Omental fat pad (tissue), 4 donors: ENCODE results near the gene EPB41L1. TPM values are rescaled to one million over a fixed set of nuclear protein-coding genes. Genes with fewer than 3 reads are reported as not detected.

ENCODE experiments used
- ATAC-seq: fragments of 150-250 bp; one replicate; pipeline ENCODE4 v1.9.1; 2016; ENCODE audit warnings: mild to moderate bottlenecking, moderate library complexity; ENCODE audit not compliant: low FRiP score
- DNase-seq: peaks from one replicate; pipeline ENCODE4 v3.0.0-alpha.2; 2019; ENCODE audit warnings: low spot score
- total RNA-seq, 4 donors: library from RNA; depleted of rRNA; stranded (reverse); fragments of >200 nt; gene quantifications; one replicate each; pipeline ENCODE4 v1.1.0, GENCODE V29; 2016
- TF ChIP-seq, protein P1 (sequence below), 3 donors: fragments of 450-650 bp; IDR thresholded peaks; one replicate each; pipeline ENCODE4 v1.5.1; 2016 to 2017; ENCODE audit warnings: antibody characterized with exemption in 3 of 3, mild to moderate bottlenecking in 3 of 3, moderate library complexity in 2 of 3

EPB41L1 gene
- total RNA-seq, 4 donors from 2014 or later, result 27.4 to 55.5 (median 46.0) TPM

DNA sequence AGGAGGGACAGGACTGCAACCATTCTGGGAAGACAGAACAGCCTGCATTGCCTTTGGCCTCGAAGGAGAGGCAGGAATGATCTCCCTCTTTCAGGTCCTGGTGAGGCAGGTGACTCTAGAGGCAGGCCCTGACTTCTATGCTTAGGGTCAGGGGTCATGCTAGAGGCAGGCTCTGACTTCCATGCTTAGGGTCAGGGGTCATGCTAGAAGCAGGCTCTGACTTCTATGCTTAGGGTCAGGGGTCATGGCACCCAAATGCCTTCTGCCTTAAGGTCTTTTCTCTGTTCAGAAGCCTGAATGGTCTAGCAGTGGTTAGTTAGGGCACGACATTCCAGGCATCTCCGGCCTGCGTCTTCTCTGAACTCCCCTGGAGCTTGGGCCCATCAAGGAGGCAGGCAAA lies 46.7 kb downstream of the EPB41L1 start:
- DNase-seq (no peak), ATAC-seq (no peak)
- TF ChIP-seq, protein P1, sequence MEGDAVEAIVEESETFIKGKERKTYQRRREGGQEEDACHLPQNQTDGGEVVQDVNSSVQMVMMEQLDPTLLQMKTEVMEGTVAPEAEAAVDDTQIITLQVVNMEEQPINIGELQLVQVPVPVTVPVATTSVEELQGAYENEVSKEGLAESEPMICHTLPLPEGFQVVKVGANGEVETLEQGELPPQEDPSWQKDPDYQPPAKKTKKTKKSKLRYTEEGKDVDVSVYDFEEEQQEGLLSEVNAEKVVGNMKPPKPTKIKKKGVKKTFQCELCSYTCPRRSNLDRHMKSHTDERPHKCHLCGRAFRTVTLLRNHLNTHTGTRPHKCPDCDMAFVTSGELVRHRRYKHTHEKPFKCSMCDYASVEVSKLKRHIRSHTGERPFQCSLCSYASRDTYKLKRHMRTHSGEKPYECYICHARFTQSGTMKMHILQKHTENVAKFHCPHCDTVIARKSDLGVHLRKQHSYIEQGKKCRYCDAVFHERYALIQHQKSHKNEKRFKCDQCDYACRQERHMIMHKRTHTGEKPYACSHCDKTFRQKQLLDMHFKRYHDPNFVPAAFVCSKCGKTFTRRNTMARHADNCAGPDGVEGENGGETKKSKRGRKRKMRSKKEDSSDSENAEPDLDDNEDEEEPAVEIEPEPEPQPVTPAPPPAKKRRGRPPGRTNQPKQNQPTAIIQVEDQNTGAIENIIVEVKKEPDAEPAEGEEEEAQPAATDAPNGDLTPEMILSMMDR (IDR thresholded peaks at IDR 0.05), result no peak

DNA sequence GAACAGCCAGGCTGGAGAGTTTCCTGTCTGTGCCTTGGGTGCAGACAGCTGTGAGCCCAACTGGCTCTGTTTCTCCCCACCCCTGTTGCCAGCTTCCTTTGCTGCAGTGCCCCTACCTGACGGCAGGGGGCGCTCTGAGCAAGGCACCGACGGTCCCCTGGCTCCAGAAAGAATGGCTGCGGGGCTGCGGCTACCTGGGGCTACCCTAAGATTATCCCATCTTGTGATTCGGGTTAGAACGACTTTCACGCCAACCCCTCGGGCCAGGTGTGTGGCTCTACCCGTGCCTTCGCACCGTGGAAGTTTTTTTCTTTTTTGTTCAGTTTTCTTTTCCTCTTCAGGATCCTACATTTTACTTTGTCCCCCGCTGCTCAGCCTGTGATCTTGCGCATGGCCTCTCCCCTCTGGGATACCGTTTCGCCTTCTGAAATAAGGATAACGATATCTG lies 48.4 kb downstream of the EPB41L1 start:
- ATAC-seq, result no peak
- peak; percentile 58 for DNase-seq
- TF ChIP-seq, protein P1 (IDR thresholded peaks at IDR 0.05), result peak in 2 of 3 donors; percentile 24 to 43

DNA sequence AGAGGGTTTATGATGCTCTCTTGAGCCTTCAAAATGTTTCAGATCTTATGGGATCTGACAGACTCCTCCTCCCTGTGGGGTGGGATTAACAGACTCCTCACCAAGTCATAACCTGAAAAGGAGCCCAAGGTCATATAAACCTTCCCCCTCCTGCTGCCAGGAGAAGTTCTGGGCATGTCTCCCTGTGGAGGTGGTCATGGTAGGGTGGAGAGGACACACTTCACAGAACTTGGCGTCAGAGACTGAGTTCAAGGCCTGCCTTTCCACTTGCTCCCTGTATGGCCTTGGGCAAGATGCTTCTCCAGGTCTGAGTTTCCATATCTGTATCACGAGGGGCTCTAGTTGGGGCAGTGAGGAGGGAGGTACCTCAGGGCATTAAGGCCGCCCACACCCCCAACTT lies 49.3 kb downstream of the EPB41L1 start:
- TF ChIP-seq, protein P1 (IDR thresholded peaks at IDR 0.05), result no peak
- DNase-seq (no peak), ATAC-seq (no peak)

DNA sequence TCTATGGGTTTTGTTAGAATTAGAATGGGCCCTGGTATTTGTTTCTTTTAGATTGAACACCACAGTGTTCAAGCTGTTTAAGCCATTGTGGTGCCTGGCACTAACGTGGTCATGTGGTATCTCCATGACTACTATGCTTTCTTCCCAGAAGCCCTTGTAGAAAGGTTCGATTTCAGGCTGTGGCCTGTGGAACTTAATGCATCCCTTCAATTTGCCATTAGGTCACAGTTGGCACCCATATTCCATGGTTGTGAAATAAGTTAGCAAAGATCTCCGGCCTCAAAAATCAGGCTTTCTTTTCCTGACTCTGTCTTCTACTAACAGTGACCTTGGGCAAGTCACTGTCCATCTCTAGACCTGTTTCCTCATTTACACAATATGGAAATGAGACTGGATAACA lies 50.5 kb downstream of the EPB41L1 start:
- TF ChIP-seq, protein P1 (IDR thresholded peaks at IDR 0.05), result no peak
- ATAC-seq (no peak), DNase-seq (no peak)

DNA sequence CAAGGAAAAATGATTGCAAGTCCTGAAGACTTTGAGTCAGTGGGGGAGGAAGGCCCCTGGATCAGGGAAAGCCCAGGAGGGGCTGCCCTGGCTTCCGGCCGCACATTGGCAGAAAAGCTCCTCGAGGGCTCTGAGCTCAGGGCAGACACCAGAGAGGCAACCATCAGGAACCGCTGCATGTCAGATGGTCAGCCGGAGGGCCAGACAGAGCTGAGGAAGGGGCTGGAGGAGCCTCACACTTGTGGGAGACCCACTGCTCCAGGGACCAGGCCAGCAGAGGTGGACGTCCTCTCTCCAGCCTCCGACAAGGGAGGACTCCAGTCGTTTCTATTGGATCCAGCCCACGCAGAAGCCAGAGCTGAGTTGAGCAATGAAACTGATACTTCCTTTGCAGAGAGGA lies 51.5 kb downstream of the EPB41L1 start:
- no peak for DNase-seq
- TF ChIP-seq, protein P1 (IDR thresholded peaks at IDR 0.05), result no peak
- no peak for ATAC-seq

DNA sequence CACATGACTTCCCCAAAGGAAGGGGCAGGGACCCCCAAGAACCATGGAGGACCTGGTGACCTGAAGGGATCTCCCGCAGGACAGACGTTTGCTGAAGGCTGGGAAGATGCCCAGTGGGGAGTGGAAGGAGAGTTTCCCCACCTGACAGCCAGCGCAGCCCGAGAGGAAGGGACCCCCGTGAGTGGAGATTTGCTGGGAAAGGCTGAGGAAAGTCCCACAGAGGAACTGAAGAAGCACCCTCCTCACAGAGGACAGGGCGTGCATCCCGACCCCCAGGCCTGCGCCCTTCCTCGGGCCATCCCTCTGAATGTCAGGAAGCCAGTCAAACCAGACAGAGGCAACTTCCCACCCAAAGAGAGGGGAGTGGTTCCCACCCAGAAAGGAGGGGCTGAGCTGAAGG lies 52.1 kb downstream of the EPB41L1 start:
- DNase-seq, result no peak
- ATAC-seq, result no peak
- TF ChIP-seq, protein P1 (IDR thresholded peaks at IDR 0.05), result no peak

DNA sequence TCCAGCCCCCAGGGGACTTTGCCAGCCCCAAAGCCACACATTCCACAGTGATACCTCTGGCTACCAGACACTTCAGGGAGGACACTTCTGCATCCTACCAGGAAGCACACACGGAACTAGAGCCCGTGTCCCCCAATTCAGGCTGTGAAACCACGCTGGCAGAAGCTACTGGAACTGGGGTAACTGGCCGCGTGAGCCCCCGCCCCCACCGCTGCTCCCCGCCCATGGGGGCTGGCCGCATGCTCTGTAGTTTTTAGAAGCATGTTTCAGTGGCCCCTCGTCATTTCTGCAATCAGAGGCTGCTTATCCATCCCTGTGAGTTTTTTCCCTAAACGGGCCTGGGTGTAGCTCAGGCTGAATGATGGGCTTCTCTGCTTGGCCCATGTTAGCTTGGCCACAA lies 53.1 kb downstream of the EPB41L1 start:
- ATAC-seq (no peak), DNase-seq (no peak)
- TF ChIP-seq, protein P1 (IDR thresholded peaks at IDR 0.05), result no peak
